Upper lobe of left lung (tissue), 6 donors: ENCODE measurements around the gene NANP. TPM values are rescaled to one million over a fixed set of nuclear protein-coding genes. Genes with fewer than 3 reads are reported as not detected.
"Not testable (repeated sequence)": the region's sequence is repeated elsewhere in the genome, so short reads cannot be mapped to it uniquely, and the experiment has no call there.

Experiments used
- ATAC-seq, 2 donors: fragments of 200-7000 bp; cut with Tn5 transposase; one replicate each; pipeline ENCODE4 v1.9.1; 2022; ENCODE audit warnings: mild to moderate bottlenecking in 2 of 2, moderate library complexity in 2 of 2; ENCODE audit not compliant: low FRiP score in 2 of 2
- DNase-seq, 2 donors: peaks; one replicate each; pipeline ENCODE4 v3.0.0-alpha.2; 2019 to 2020
- H3K27ac ChIP-seq, 4 donors: fragments of 200-600 bp; sonication (generic); one replicate each; pipeline ENCODE4 v1.5.1; 2016 to 2019
- H3K27me3 ChIP-seq, 4 donors: fragments of 200-600 bp; sonication (generic); one replicate each; pipeline ENCODE4 v1.5.1; 2017 to 2019
- H3K36me3 ChIP-seq, 4 donors: fragments of 200-600 bp; sonication (generic); one replicate each; pipeline ENCODE4 v1.5.1; 2016 to 2019
- H3K4me1 ChIP-seq, 4 donors: fragments of 200-600 bp; sonication (generic); one replicate each; pipeline ENCODE4 v1.5.1; 2018 to 2019
- H3K4me3 ChIP-seq, 4 donors: fragments of 200-600 bp; sonication (generic); one replicate each; pipeline ENCODE4 v1.5.1; 2017 to 2019; ENCODE audit warnings: mild to moderate bottlenecking in 2 of 4, moderate library complexity in 1 of 4
- H3K9me3 ChIP-seq, 4 donors: fragments of 200-600 bp; sonication (generic); one replicate each; pipeline ENCODE4 v1.5.1; 2018 to 2019
- CTCF ChIP-seq, 6 experiments: fragments of 450-650 bp in 4 of 6; fragments of 200-600 bp in 2 of 6; sonication (generic) in 2 of 6; IDR thresholded peaks; one replicate each; pipeline ENCODE4 v1.5.1; 2016 to 2019; ENCODE audit warnings: antibody characterized with exemption in 6 of 6
- EP300 ChIP-seq, 4 donors: sonication (generic); formaldehyde crosslinking; IDR thresholded peaks; one replicate each; pipeline ENCODE4 v1.5.1; 2017; ENCODE audit warnings: antibody characterized with exemption in 4 of 4, control low read depth in 2 of 4
- POLR2A ChIP-seq, 4 donors: fragments of 450-650 bp; IDR thresholded peaks; one replicate each; pipeline ENCODE4 v1.5.1; 2016 to 2017; ENCODE audit warnings: antibody characterized with exemption in 4 of 4, mild to moderate bottlenecking in 2 of 4
- POLR2AphosphoS5 ChIP-seq, 2 donors: sonication (generic); formaldehyde crosslinking; IDR thresholded peaks; one replicate each; pipeline ENCODE4 v1.5.1; 2017; ENCODE audit warnings: antibody characterized with exemption in 2 of 2
- WGBS, 2 donors: methylation state at CpG; one replicate each; pipeline ENCODE4 v1.1.5; 2017 to 2018; 5-methylcytosine and 5-hydroxymethylcytosine counted together
- total RNA-seq, 6 donors: library from RNA; depleted of rRNA in 4 of 6; stranded (reverse); fragments of >200 nt in 4 of 6; gene quantifications; one replicate each; pipeline versions ENCODE4 v1.1.0 to v1.2.1, GENCODE V29; 2016 to 2021
- donor health status: DM: no; HTN: no; CAD: no; lungs with moderate emphysema.
- donor health status: DM: no; HTN: yes; CAD: no; lungs with severe emphysema.

NANP gene
- total RNA-seq, 6 donors from 2014 or later, result 1.0 to 7.0 (median 4.7) TPM

GRCh38 chr20:25601659-25602058, 22.2 kb downstream of the NANP start:
- Histone ChIP-seq H3K36me3 (no peaks in the 10 kb centered on the region), H3K27me3 (no peaks in the 10 kb centered on the region), H3K9me3 (no peaks in the 10 kb centered on the region), H3K4me1 (no peaks in the 10 kb centered on the region), H3K27ac (no peak overlapping the region), H3K4me3 (no peak overlapping the region)
- no peak for TF ChIP-seq EP300 (IDR thresholded peaks at IDR 0.05)
- TF ChIP-seq POLR2AphosphoS5 (IDR thresholded peaks at IDR 0.05), result no peak
- no peak for TF ChIP-seq POLR2A (IDR thresholded peaks at IDR 0.05)
- no peak for TF ChIP-seq CTCF (IDR thresholded peaks at IDR 0.05)
- 78 to 87% methylated on average over 2 of the region's 2 CpGs for WGBS, 2 donors
- DNase-seq (no peak), ATAC-seq (peak in 1 of 2 donors; percentile 12)

GRCh38 chr20:25600632-25601031, 23.2 kb downstream of the NANP start:
- TF ChIP-seq POLR2AphosphoS5 (IDR thresholded peaks at IDR 0.05), result no peak
- no peak for TF ChIP-seq POLR2A (IDR thresholded peaks at IDR 0.05)
- no peak for TF ChIP-seq EP300 (IDR thresholded peaks at IDR 0.05)
- no peak for TF ChIP-seq CTCF (IDR thresholded peaks at IDR 0.05)
- ATAC-seq, result no peak
- no peak overlapping the region for H3K27ac ChIP-seq

GRCh38 chr20:25592135-25592852, 31.5 kb downstream of the NANP start:
- ATAC-seq, result no peak
- no peak for TF ChIP-seq POLR2AphosphoS5 (IDR thresholded peaks at IDR 0.05)
- TF ChIP-seq POLR2A (IDR thresholded peaks at IDR 0.05), result no peak
- TF ChIP-seq EP300 (IDR thresholded peaks at IDR 0.05), result no peak
- TF ChIP-seq CTCF (IDR thresholded peaks at IDR 0.05), result no peak
- Histone ChIP-seq H3K36me3 (no peaks in the 10 kb centered on the region), H3K27ac (no peak overlapping the region), H3K27me3 (no peaks in the 10 kb centered on the region), H3K4me3 (no peak overlapping the region), H3K9me3 (no peaks in the 10 kb centered on the region), H3K4me1 (no peaks in the 10 kb centered on the region)
- DNase-seq, result no peak
- 60 to 65% methylated on average over 9 of the region's 9 CpGs for WGBS, 2 donors

More at GRCh38 chr20:25600632-25601031, 23.2 kb downstream of the NANP start:
- no peak for DNase-seq
- Histone ChIP-seq H3K4me3 (no peak overlapping the region), H3K27me3 (no peaks in the 10 kb centered on the region), H3K9me3 (no peaks in the 10 kb centered on the region), H3K36me3 (no peaks in the 10 kb centered on the region), H3K4me1 (no peaks in the 10 kb centered on the region)
- WGBS, 2 donors, result 68 to 100% methylated on average over 1 to 10 of the region's 10 CpGs

GRCh38 chr20:25590778-25591177, 33.0 kb downstream of the NANP start:
- DNase-seq, H3K27ac ChIP-seq, ATAC-seq, H3K4me3 ChIP-seq, H3K4me1 ChIP-seq, H3K27me3 ChIP-seq, H3K9me3 ChIP-seq, H3K36me3 ChIP-seq: not testable (repeated sequence)
- WGBS, 2 donors, result 92 to 95% methylated on average over 4 of the region's 4 CpGs

- Histone ChIP-seq H3K4me1 (peaks cover 3 to 20% (median 8%) of the 10 kb centered on the region in 4 donors), H3K9me3 (no peaks in the 10 kb centered on the region), H3K36me3 (no peaks in the 10 kb centered on the region), H3K27ac (no peak overlapping the region), H3K27me3 (peaks cover 0 to 8% (median 1%) of the 10 kb centered on the region in 4 donors), H3K4me3 (no peak overlapping the region)
- no peak for ATAC-seq
- WGBS, 2 donors, result 93 to 97% methylated on average over 7 of the region's 7 CpGs
- no peak for DNase-seq
- TF ChIP-seq EP300 (IDR thresholded peaks at IDR 0.05), result no peak
- no peak for TF ChIP-seq POLR2AphosphoS5 (IDR thresholded peaks at IDR 0.05)
- no peak for TF ChIP-seq POLR2A (IDR thresholded peaks at IDR 0.05)
- TF ChIP-seq CTCF (IDR thresholded peaks at IDR 0.05), result no peak
These were observed 35.3 kb downstream of the NANP start for GRCh38 chr20:25588491-25588890.
